HepG2 (cell line): ENCODE data around the gene SESN2. TPM values are rescaled to one million over a fixed set of nuclear protein-coding genes. Genes with fewer than 3 reads are reported as not detected.

Experiments
- CHD2 ChIP-seq: IDR thresholded peaks from 2 replicates; pipeline ENCODE4 v1.6.1; 2011; ENCODE audit warnings: low read depth, low read length, improper control_type of control experiment
- FIP1L1 ChIP-seq: fragments of 200-400 bp; formaldehyde crosslinking; IDR thresholded peaks from 2 replicates; pipeline ENCODE4 v1.6.1; 2018; ENCODE audit warnings: low read depth, mild to moderate bottlenecking, low read length, moderate library complexity, borderline replicate concordance; ENCODE audit not compliant: insufficient read depth
- KLF13 ChIP-seq: sonication (generic); formaldehyde crosslinking; IDR thresholded peaks from 2 replicates; pipeline ENCODE4 v1.4.0; 2020; ENCODE audit warnings: mild to moderate bottlenecking, missing genetic modification reagents
- NFYB ChIP-seq: sonication (generic); formaldehyde crosslinking; IDR thresholded peaks from 2 replicates; pipeline ENCODE4 v1.4.0; 2020; ENCODE audit warnings: missing genetic modification reagents
- SKI ChIP-seq: fragments of 450-650 bp; IDR thresholded peaks from one replicate; pipeline ENCODE4 v1.6.1; 2018; ENCODE audit warnings: mild to moderate bottlenecking; ENCODE audit not compliant: partially characterized antibody
- SMAD1 ChIP-seq: sonication (generic); formaldehyde crosslinking; IDR thresholded peaks from 2 replicates; pipeline ENCODE4 v1.4.0; 2020; ENCODE audit warnings: missing genetic modification reagents, low read depth, mild to moderate bottlenecking, borderline replicate concordance
- SSRP1 ChIP-seq: IDR thresholded peaks from 2 replicates; pipeline ENCODE4 v1.6.1; 2016; ENCODE audit warnings: control low read depth
- ZNF251 ChIP-seq: sonication (generic); formaldehyde crosslinking; IDR thresholded peaks from 2 replicates; pipeline ENCODE4 v1.9.0; 2021; ENCODE audit warnings: mild to moderate bottlenecking, missing genetic modification reagents
- ZNF547 ChIP-seq: sonication (generic); formaldehyde crosslinking; IDR thresholded peaks from 2 replicates; pipeline ENCODE4 v1.5.1; 2020; ENCODE audit warnings: mild to moderate bottlenecking, missing genetic modification reagents
- ZNF766 ChIP-seq: sonication (generic); formaldehyde crosslinking; IDR thresholded peaks from 2 replicates; pipeline ENCODE4 v1.5.0; 2020; ENCODE audit warnings: missing genetic modification reagents, borderline replicate concordance
- ZNF788 ChIP-seq: sonication (generic); formaldehyde crosslinking; IDR thresholded peaks from 2 replicates; pipeline ENCODE4 v1.5.0; 2020; ENCODE audit warnings: mild to moderate bottlenecking, missing genetic modification reagents, borderline replicate concordance
- polyA plus RNA-seq, 8 experiments: library from polyadenylated mRNA; depleted of rRNA in 3 of 8; stranded (reverse) in 7 of 8; unstranded in 1 of 8; fragments of >200 nt; fragmentation: Illumina TruSeq in 4 of 8; extraction: Trizol in 4 of 8; gene quantifications; 2 replicates each; pipeline versions ENCODE4 v1.2.1 to v1.2.3, GENCODE V29; 2011 to 2016; ENCODE audit warnings: low read depth in 4 of 8, missing spikeins in 1 of 8, mixed read lengths in 1 of 8; ENCODE audit not compliant: insufficient read depth in 1 of 8
- total RNA-seq, 5 experiments: library from RNA; depleted of rRNA; stranded (reverse); fragments of >200 nt; fragmentation: Illumina TruSeq; extraction: Trizol; gene quantifications; 2 replicates each; pipeline ENCODE4 v1.2.3, GENCODE V29; 2016; ENCODE audit warnings: low read depth in 1 of 5
- TF ChIP-seq, protein P1 (sequence below): sonication (generic); formaldehyde crosslinking; IDR thresholded peaks from 2 replicates; pipeline ENCODE4 v1.5.1; 2020; ENCODE audit warnings: mild to moderate bottlenecking, missing genetic modification reagents, borderline replicate concordance
- TF ChIP-seq, protein P2 (sequence below): sonication (generic); formaldehyde crosslinking; IDR thresholded peaks from 2 replicates; pipeline ENCODE4 v1.5.0; 2020; ENCODE audit warnings: missing genetic modification reagents
- TF ChIP-seq, protein P3 (sequence below): IDR thresholded peaks from 2 replicates; pipeline ENCODE4 v1.6.1; 2018; ENCODE audit warnings: missing genetic modification reagents, mild to moderate bottlenecking, missing compliant biosample characterization
- TF ChIP-seq, protein P4 (sequence below): sonication (generic); formaldehyde crosslinking; IDR thresholded peaks from 2 replicates; pipeline ENCODE4 v1.5.0; 2020; ENCODE audit warnings: missing genetic modification reagents, mild to moderate bottlenecking, borderline replicate concordance
- TF ChIP-seq, protein P5 (sequence below): sonication (generic); formaldehyde crosslinking; IDR thresholded peaks from 2 replicates; pipeline ENCODE4 v1.4.0; 2020; ENCODE audit warnings: missing genetic modification reagents, borderline replicate concordance

SESN2 gene
- total and polyA plus RNA-seq, 2 of the 13 experiments (the other 11 are each of a cell fraction or from before 2014, with no cell fraction given) = 13.2 to 19.1 TPM

DNA sequence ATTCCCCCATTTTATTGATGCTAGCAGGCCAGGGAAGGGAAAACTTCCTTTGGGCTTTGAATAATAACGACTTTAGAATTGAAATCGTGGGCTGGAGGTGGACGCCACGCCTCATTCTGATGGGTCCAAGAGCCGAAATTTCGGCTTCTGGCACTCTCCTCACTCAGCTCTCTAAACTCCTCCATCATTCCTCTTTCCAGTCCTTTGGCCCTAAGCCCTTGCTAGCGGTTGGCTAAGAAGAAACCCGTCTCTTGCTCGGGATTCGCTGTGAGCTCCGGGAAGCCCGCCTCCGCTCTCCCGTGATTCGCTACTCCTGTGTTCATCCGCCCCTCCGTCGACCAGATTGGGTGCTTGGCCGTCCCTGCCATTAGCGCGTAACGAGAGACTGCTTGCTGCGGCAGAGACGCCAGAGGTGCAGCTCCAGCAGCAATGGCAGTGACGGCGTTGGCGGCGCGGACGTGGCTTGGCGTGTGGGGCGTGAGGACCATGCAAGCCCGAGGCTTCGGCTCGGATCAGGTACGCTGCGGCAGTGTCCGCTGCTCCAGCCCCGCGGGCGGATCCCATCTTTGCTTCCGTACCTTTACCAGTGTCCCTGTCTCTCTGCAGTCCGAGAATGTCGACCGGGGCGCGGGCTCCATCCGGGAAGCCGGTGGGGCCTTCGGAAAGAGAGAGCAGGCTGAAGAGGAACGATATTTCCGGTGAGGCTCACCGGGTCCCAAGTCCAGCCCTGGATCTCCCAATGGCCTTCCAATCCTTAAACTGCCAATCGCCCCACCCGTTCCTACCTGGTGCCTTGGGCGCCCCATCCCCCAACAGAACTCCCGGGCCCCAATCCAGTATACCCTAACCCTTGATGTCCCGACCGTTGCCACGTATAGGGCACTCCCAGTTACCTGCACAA is 23.3 kb upstream of the SESN2 start, which contains the start of gene ATP5IF1 (continued):
- TF ChIP-seq, protein P1, sequence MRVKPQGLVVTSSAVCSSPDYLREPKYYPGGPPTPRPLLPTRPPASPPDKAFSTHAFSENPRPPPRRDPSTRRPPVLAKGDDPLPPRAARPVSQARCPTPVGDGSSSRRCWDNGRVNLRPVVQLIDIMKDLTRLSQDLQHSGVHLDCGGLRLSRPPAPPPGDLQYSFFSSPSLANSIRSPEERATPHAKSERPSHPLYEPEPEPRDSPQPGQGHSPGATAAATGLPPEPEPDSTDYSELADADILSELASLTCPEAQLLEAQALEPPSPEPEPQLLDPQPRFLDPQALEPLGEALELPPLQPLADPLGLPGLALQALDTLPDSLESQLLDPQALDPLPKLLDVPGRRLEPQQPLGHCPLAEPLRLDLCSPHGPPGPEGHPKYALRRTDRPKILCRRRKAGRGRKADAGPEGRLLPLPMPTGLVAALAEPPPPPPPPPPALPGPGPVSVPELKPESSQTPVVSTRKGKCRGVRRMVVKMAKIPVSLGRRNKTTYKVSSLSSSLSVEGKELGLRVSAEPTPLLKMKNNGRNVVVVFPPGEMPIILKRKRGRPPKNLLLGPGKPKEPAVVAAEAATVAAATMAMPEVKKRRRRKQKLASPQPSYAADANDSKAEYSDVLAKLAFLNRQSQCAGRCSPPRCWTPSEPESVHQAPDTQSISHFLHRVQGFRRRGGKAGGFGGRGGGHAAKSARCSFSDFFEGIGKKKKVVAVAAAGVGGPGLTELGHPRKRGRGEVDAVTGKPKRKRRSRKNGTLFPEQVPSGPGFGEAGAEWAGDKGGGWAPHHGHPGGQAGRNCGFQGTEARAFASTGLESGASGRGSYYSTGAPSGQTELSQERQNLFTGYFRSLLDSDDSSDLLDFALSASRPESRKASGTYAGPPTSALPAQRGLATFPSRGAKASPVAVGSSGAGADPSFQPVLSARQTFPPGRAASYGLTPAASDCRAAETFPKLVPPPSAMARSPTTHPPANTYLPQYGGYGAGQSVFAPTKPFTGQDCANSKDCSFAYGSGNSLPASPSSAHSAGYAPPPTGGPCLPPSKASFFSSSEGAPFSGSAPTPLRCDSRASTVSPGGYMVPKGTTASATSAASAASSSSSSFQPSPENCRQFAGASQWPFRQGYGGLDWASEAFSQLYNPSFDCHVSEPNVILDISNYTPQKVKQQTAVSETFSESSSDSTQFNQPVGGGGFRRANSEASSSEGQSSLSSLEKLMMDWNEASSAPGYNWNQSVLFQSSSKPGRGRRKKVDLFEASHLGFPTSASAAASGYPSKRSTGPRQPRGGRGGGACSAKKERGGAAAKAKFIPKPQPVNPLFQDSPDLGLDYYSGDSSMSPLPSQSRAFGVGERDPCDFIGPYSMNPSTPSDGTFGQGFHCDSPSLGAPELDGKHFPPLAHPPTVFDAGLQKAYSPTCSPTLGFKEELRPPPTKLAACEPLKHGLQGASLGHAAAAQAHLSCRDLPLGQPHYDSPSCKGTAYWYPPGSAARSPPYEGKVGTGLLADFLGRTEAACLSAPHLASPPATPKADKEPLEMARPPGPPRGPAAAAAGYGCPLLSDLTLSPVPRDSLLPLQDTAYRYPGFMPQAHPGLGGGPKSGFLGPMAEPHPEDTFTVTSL (CRISPR knock-in tag) = no peak
- TF ChIP-seq ZNF251 (CRISPR knock-in tag) (peak; percentile 77; the same call in 1 of the 2 replicates), ZNF788 (CRISPR knock-in tag) (peak; percentile 44; the same call in 1 of the 2 replicates), NFYB (CRISPR knock-in tag) (peak; percentile 98), SSRP1 (CRISPR knock-in tag) (no peak), FIP1L1 (0 out of 2 replicates have a peak, but pooled peaks have one; percentile 60), KLF13 (CRISPR knock-in tag) (no peak), SMAD1 (CRISPR knock-in tag) (0 out of 2 replicates have a peak, but pooled peaks have one; percentile 70), ZNF547 (CRISPR knock-in tag) (peak; percentile 51; the same call in 1 of the 2 replicates), CHD2 (peak; percentile 59; the same call in 1 of the 2 replicates), ZNF766 (CRISPR knock-in tag) (peak; percentile 80; the same call in 1 of the 2 replicates), SKI (no peak)
- TF ChIP-seq, protein P2, sequence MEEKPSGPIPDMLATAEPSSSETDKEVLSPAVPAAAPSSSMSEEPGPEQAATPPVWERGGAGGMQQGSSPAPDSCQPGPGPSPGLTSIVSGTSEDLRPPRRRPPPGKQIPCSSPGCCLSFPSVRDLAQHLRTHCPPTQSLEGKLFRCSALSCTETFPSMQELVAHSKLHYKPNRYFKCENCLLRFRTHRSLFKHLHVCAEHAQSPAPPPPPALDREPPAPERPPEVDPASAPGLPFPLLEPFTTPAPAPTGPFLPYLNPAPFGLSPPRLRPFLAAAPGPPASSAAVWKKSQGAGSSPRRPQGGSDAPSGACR (CRISPR knock-in tag) = no peak
- TF ChIP-seq, protein P3, sequence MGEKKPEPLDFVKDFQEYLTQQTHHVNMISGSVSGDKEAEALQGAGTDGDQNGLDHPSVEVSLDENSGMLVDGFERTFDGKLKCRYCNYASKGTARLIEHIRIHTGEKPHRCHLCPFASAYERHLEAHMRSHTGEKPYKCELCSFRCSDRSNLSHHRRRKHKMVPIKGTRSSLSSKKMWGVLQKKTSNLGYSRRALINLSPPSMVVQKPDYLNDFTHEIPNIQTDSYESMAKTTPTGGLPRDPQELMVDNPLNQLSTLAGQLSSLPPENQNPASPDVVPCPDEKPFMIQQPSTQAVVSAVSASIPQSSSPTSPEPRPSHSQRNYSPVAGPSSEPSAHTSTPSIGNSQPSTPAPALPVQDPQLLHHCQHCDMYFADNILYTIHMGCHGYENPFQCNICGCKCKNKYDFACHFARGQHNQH (CRISPR knock-in tag) = no peak; the same call in 1 of the 2 replicates
- TF ChIP-seq, protein P4, sequence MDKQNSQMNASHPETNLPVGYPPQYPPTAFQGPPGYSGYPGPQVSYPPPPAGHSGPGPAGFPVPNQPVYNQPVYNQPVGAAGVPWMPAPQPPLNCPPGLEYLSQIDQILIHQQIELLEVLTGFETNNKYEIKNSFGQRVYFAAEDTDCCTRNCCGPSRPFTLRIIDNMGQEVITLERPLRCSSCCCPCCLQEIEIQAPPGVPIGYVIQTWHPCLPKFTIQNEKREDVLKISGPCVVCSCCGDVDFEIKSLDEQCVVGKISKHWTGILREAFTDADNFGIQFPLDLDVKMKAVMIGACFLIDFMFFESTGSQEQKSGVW (CRISPR knock-in tag) = no peak
- TF ChIP-seq, protein P5, sequence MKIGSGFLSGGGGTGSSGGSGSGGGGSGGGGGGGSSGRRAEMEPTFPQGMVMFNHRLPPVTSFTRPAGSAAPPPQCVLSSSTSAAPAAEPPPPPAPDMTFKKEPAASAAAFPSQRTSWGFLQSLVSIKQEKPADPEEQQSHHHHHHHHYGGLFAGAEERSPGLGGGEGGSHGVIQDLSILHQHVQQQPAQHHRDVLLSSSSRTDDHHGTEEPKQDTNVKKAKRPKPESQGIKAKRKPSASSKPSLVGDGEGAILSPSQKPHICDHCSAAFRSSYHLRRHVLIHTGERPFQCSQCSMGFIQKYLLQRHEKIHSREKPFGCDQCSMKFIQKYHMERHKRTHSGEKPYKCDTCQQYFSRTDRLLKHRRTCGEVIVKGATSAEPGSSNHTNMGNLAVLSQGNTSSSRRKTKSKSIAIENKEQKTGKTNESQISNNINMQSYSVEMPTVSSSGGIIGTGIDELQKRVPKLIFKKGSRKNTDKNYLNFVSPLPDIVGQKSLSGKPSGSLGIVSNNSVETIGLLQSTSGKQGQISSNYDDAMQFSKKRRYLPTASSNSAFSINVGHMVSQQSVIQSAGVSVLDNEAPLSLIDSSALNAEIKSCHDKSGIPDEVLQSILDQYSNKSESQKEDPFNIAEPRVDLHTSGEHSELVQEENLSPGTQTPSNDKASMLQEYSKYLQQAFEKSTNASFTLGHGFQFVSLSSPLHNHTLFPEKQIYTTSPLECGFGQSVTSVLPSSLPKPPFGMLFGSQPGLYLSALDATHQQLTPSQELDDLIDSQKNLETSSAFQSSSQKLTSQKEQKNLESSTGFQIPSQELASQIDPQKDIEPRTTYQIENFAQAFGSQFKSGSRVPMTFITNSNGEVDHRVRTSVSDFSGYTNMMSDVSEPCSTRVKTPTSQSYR = peak; percentile 83
